C4-2B (cell line): Measurements from ENCODE around the gene STAT3.
"Not testable (repeated sequence)": the region's sequence is repeated elsewhere in the genome, so short reads cannot be mapped to it uniquely, and the experiment has no call there.

Source experiments
- ZFX ChIP-seq: fragments of 450-650 bp; IDR thresholded peaks from 2 replicates; pipeline ENCODE4 v1.6.1; 2017
- TF ChIP-seq, protein P1 (sequence below): fragments of 450-650 bp; conservative IDR thresholded peaks from 2 replicates; pipeline ENCODE4 v1.5.1; 2017; ENCODE audit warnings: mild to moderate bottlenecking

DNA sequence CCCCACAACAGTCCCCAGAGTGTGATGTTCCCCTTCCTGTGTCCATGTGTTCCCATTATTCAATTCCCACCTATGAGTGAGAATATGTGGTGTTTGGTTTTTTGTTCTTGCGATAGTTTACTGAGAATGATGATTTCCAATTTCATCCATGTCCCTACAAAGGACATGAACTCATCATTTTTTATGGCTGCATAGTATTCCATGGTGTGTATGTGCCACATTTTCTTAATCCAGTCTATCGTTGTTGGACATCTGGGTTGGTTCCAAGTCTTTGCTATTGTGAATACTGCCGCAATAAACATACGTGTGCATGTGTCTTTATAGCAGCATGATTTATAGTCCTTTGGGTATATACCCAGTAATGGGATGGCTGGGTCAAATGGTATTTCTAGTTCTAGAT is 123.9 kb downstream of the STAT3 start:
- TF ChIP-seq, protein P1, sequence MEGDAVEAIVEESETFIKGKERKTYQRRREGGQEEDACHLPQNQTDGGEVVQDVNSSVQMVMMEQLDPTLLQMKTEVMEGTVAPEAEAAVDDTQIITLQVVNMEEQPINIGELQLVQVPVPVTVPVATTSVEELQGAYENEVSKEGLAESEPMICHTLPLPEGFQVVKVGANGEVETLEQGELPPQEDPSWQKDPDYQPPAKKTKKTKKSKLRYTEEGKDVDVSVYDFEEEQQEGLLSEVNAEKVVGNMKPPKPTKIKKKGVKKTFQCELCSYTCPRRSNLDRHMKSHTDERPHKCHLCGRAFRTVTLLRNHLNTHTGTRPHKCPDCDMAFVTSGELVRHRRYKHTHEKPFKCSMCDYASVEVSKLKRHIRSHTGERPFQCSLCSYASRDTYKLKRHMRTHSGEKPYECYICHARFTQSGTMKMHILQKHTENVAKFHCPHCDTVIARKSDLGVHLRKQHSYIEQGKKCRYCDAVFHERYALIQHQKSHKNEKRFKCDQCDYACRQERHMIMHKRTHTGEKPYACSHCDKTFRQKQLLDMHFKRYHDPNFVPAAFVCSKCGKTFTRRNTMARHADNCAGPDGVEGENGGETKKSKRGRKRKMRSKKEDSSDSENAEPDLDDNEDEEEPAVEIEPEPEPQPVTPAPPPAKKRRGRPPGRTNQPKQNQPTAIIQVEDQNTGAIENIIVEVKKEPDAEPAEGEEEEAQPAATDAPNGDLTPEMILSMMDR = not testable (repeated sequence)
- not testable (repeated sequence) for TF ChIP-seq ZFX
